Activated B cell treated with CpG ODN at 0.5 μM for 24 hours (primary cell): ENCODE data around the gene SIGLEC15. TPM values are rescaled to one million over a fixed set of nuclear protein-coding genes. Genes with fewer than 3 reads are reported as not detected.

Experiments
- ATAC-seq: fragments of 200-7000 bp; cut with Tn5 transposase; one replicate; pipeline ENCODE4 v1.10.0; 2021; ENCODE audit warnings: low read depth, mild to moderate bottlenecking, moderate library complexity
- CTCF ChIA-PET: fragments of 350-600 bp; sonication (Branson Sonifier 250); formaldehyde crosslinking; loops from one replicate; lab custom pipeline; 2021; ENCODE audit warnings: antibody characterized with exemption; lab: Charles Lee
- POLR2A ChIA-PET: fragments of 350-600 bp; sonication (Branson Sonifier 250); formaldehyde crosslinking; loops from one replicate; lab custom pipeline; 2021; ENCODE audit warnings: antibody characterized with exemption; lab: Charles Lee
- DNase-seq: peaks from one replicate; pipeline ENCODE4 v3.0.0; 2022
- H3K27ac Mint-ChIP-seq: one replicate; pipeline ENCODE4 v1.8.0; 2020; ENCODE audit warnings: mixed read lengths
- H3K27me3 Mint-ChIP-seq: one replicate; pipeline ENCODE4 v1.8.0; 2021; ENCODE audit warnings: mixed read lengths
- H3K36me3 Mint-ChIP-seq: one replicate; pipeline ENCODE4 v1.8.0; 2021; ENCODE audit warnings: low read depth, mixed read lengths
- H3K4me1 Mint-ChIP-seq: one replicate; pipeline ENCODE4 v1.8.0; 2021; ENCODE audit warnings: mixed read lengths
- H3K4me3 Mint-ChIP-seq: one replicate; pipeline ENCODE4 v1.8.0; 2020; ENCODE audit warnings: mild to moderate bottlenecking, mixed read lengths
- H3K9me3 Mint-ChIP-seq: one replicate; pipeline ENCODE4 v1.8.0; 2020; ENCODE audit warnings: mixed read lengths
- CTCF ChIP-seq: fragments of 200-600 bp; IDR thresholded peaks from one replicate; pipeline ENCODE4 v1.8.0; 2022; ENCODE audit warnings: antibody characterized with exemption, mild to moderate bottlenecking
- intact Hi-C: fragments of 100-400 bp; cut with micrococcal nuclease; formaldehyde crosslinking; loops from one replicate; pipeline ENCODE4 v1.15.1; 2024
- total RNA-seq: library from RNA; stranded (reverse); gene quantifications from 2 replicates; pipeline ENCODE4 v1.2.3, GENCODE V29; 2022

The SIGLEC15 gene
- total RNA-seq, 1 donor from 2014 or later = not detected

GRCh38 chr18:45852631-45853030, 27.2 kb downstream of the SIGLEC15 start:
- Mint-ChIP-seq H3K36me3 (peaks cover 70% of the 10 kb centered on the region), H3K4me1 (peaks cover 4% of the 10 kb centered on the region), H3K9me3 (no peaks in the 10 kb centered on the region), H3K27me3 (no peaks in the 10 kb centered on the region), H3K27ac (no peak overlapping the region), H3K4me3 (no peak overlapping the region)
- intact Hi-C loops = loop anchor here (5.0 kb wide), 1 partner anchor 50 kb away; no protein-coding TSS in a partner anchor
- CTCF ChIA-PET = no interaction called here
- no peak for TF ChIP-seq CTCF
- no peak for ATAC-seq
- DNase-seq = no peak
- POLR2A ChIA-PET = no interaction called here

- ATAC-seq = no peak
- no peak overlapping the region for H3K4me3 Mint-ChIP-seq
- TF ChIP-seq CTCF = no peak
- no peaks in the 10 kb centered on the region for H3K27me3 Mint-ChIP-seq
- H3K36me3 Mint-ChIP-seq = peaks cover 85% of the 10 kb centered on the region
- no peaks in the 10 kb centered on the region for H3K9me3 Mint-ChIP-seq
- POLR2A ChIA-PET = no interaction called here
- no peak overlapping the region for H3K27ac Mint-ChIP-seq
- CTCF ChIA-PET = interaction anchor here (1.3 kb wide), 1 partner anchor 26 kb away, joined by 5 read pairs; no protein-coding TSS in a partner anchor
- intact Hi-C loops = loop anchor here (5.0 kb wide), 1 partner anchor 48 kb away; no protein-coding TSS in a partner anchor
- H3K4me1 Mint-ChIP-seq = peaks cover 4% of the 10 kb centered on the region
- no peak for DNase-seq
Measured at GRCh38 chr18:45854036-45854586, 28.6 kb downstream of the SIGLEC15 start.

GRCh38 chr18:45856531-45856930, 31.1 kb downstream of the SIGLEC15 start:
- Mint-ChIP-seq H3K4me3 (no peak overlapping the region), H3K27me3 (no peaks in the 10 kb centered on the region), H3K4me1 (no peaks in the 10 kb centered on the region), H3K9me3 (no peaks in the 10 kb centered on the region), H3K27ac (no peak overlapping the region), H3K36me3 (peaks cover 93% of the 10 kb centered on the region)
- ChIA-PET CTCF (no interaction called here), POLR2A (no interaction called here)
- DNase-seq (no peak), ATAC-seq (no peak)
- no peak for TF ChIP-seq CTCF
- intact Hi-C loops = no loop called here

GRCh38 chr18:45859334-45859733, 33.9 kb downstream of the SIGLEC15 start:
- ChIA-PET CTCF (interaction anchor here (0.6 kb wide), 1 partner anchor 10 kb away, joined by 4 read pairs; no protein-coding TSS in a partner anchor), POLR2A (no interaction called here)
- H3K27me3 Mint-ChIP-seq = no peaks in the 10 kb centered on the region
- H3K4me3 Mint-ChIP-seq = no peak overlapping the region
- no peak for ATAC-seq
- H3K36me3 Mint-ChIP-seq = peaks cover 91% of the 10 kb centered on the region
- intact Hi-C loops = no loop called here
- H3K27ac Mint-ChIP-seq = no peak overlapping the region
- no peaks in the 10 kb centered on the region for H3K9me3 Mint-ChIP-seq
- no peak for TF ChIP-seq CTCF
- no peak for DNase-seq
- no peaks in the 10 kb centered on the region for H3K4me1 Mint-ChIP-seq

- no peaks in the 10 kb centered on the region for H3K4me1 Mint-ChIP-seq
- intact Hi-C loops = no loop called here
- DNase-seq (no peak), ATAC-seq (no peak)
- peaks cover 93% of the 10 kb centered on the region for H3K36me3 Mint-ChIP-seq
- no peaks in the 10 kb centered on the region for H3K27me3 Mint-ChIP-seq
- POLR2A ChIA-PET = no interaction called here
- CTCF ChIA-PET = interaction anchor here (0.7 kb wide), 1 partner anchor 18 kb away, joined by 3 read pairs; no protein-coding TSS in a partner anchor
- H3K27ac Mint-ChIP-seq = no peak overlapping the region
- TF ChIP-seq CTCF = no peak
- no peaks in the 10 kb centered on the region for H3K9me3 Mint-ChIP-seq
- H3K4me3 Mint-ChIP-seq = no peak overlapping the region
Measured at GRCh38 chr18:45860492-45860891, 35.0 kb downstream of the SIGLEC15 start.
